BLaER1 (cell line): ENCODE measurements around the gene PCBD2.
"Not testable (repeated sequence)": the region's sequence is repeated elsewhere in the genome, so short reads cannot be mapped to it uniquely, and the experiment has no call there.

ENCODE experiments used
- H3K27ac ChIP-seq: shearing (Covaris generic); formaldehyde crosslinking; 2 replicates; pipeline ENCODE4 v1.8.1; 2022
- H3K27me3 ChIP-seq: shearing (Covaris generic); formaldehyde crosslinking; 2 replicates; pipeline ENCODE4 v1.8.1; 2022
- H3K36me3 ChIP-seq: shearing (Covaris generic); formaldehyde crosslinking; 2 replicates; pipeline ENCODE4 v1.8.1; 2022
- H3K4me1 ChIP-seq: shearing (Covaris generic); formaldehyde crosslinking; 2 replicates; pipeline ENCODE4 v1.8.1; 2022
- H3K4me2 ChIP-seq: shearing (Covaris generic); formaldehyde crosslinking; 2 replicates; pipeline ENCODE4 v1.8.1; 2022
- H3K4me3 ChIP-seq: shearing (Covaris generic); formaldehyde crosslinking; 2 replicates; pipeline ENCODE4 v1.8.1; 2022
- H3K9ac ChIP-seq: shearing (Covaris generic); formaldehyde crosslinking; 2 replicates; pipeline ENCODE4 v1.8.1; 2022
- H3K9me3 ChIP-seq: shearing (Covaris generic); formaldehyde crosslinking; 2 replicates; pipeline ENCODE4 v1.8.1; 2022
- H4K20me1 ChIP-seq: shearing (Covaris generic); formaldehyde crosslinking; 2 replicates; pipeline ENCODE4 v1.8.1; 2022
- Cebpa-rat ChIP-seq: shearing (Covaris generic); IDR thresholded peaks from 2 replicates; pipeline ENCODE4 v1.8.1; 2022

PCBD2 gene

DNA sequence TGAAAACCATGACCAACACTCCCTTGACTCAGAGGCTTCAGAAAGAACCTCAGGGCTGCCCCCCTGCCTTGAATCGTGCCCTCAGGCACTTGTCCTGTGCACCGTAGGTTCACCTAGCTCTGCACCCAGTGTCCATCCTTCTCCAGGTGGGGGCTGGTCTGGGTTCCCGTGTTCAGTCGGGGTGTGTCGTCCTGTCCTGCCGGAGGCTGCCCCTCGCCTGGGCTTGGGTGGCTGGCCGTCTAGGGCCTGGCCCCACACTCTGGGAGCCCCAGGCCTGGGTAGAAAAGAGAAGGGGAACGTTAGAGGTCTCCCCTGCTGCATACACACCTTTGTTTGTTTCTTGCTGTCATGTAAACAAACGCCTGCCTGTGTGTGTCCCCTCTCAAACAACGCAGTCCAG, 92.1 kb downstream of the PCBD2 start:
- H3K27ac ChIP-seq = no peak overlapping the region
- H3K9ac ChIP-seq = no peak overlapping the region
- no peaks in the 10 kb centered on the region for H3K27me3 ChIP-seq
- H3K4me2 ChIP-seq = no peak overlapping the region
- no peaks in the 10 kb centered on the region for H3K9me3 ChIP-seq
- 0 out of 2 replicates have a peak, but pooled peaks cover 7% of the 10 kb centered on the region for H3K36me3 ChIP-seq
- H4K20me1 ChIP-seq = no peaks in the 10 kb centered on the region
- no peak for TF ChIP-seq Cebpa-rat
- peaks cover 14% of the 10 kb centered on the region for H3K4me1 ChIP-seq
- H3K4me3 ChIP-seq = no peak overlapping the region

DNA sequence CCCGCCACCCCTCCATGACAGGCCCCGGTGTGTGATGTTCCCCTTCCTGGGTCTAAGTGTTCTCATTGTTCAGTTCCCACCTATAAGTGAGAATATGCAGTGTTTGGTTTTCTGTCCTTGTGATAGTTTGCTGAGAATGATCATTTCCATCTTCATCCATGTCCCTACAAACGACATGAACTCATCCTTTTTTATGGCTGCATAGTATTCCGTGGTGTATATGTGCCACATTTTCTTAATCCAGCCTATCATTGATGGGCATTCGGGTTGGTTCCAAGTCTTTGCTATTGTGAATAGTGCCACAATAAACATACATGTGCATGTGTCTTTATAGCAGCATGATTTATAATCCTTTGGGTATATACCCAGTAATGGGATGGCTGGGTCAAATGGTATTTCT, 93.1 kb downstream of the PCBD2 start:
- H3K36me3 ChIP-seq, H3K9ac ChIP-seq, H3K4me3 ChIP-seq, H3K9me3 ChIP-seq, H3K4me2 ChIP-seq, H4K20me1 ChIP-seq, H3K27ac ChIP-seq, H3K27me3 ChIP-seq: not testable (repeated sequence)
- H3K4me1 ChIP-seq = peaks cover 14% of the 10 kb centered on the region

DNA sequence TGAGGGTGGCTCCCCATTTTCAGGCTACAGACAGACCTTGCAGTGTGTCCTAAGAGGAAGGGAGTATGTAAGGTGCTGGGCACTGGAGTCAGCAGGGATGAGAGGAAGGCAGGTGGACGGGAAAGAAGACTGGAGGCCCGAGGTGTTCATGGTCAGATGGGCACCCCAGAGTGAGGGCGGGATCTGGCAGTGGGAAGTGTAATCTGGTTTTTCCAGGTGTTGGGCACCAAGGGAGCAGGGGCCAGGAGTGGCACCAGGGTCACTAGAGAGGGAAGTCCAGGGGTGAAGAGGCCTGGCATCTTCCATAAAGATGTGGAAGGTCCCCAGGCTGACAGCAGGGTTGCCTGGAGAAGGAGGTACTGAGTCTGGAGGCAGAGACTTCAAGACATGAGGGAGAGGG, 99.4 kb downstream of the PCBD2 start:
- Histone ChIP-seq H3K27ac (no peak overlapping the region), H3K4me3 (no peak overlapping the region), H3K4me2 (no peak overlapping the region), H3K4me1 (no peaks in the 10 kb centered on the region), H3K9ac (no peak overlapping the region), H3K27me3 (no peaks in the 10 kb centered on the region), H4K20me1 (no peaks in the 10 kb centered on the region), H3K9me3 (no peaks in the 10 kb centered on the region), H3K36me3 (peaks cover 4% of the 10 kb centered on the region; the same call in 1 of the 2 replicates)
- no peak for TF ChIP-seq Cebpa-rat

- no peak overlapping the region for H3K4me3 ChIP-seq
- H3K27ac ChIP-seq = no peak overlapping the region
- H3K9ac ChIP-seq = no peak overlapping the region
- H3K4me1 ChIP-seq = no peaks in the 10 kb centered on the region
- H3K9me3 ChIP-seq = no peaks in the 10 kb centered on the region
- no peak overlapping the region for H3K4me2 ChIP-seq
- TF ChIP-seq Cebpa-rat = no peak
- H3K27me3 ChIP-seq = no peaks in the 10 kb centered on the region
- H4K20me1 ChIP-seq = no peaks in the 10 kb centered on the region
- H3K36me3 ChIP-seq = peaks cover 4% of the 10 kb centered on the region; the same call in 1 of the 2 replicates
Measured at GRCh38 chr5:135005076-135005475, 100.1 kb downstream of the PCBD2 start.

DNA sequence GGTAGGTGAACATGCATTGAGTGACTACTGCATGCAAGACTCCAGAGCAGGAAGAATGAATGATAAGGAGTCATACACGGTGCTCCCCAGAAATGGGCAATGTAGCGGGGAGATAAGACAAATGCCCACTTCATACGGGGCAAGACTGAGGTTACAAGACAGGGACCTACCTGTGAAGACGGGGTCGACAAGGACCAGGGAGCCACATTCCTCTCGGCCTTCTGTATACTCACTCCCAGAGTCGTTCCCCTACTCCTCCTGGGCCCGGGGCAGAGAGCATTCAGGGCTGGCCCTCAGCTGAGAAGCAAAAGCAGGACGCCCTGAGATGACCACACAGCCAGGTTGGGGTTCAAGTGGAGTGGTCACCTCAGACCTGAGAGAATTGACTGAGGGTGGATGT, 102.4 kb downstream of the PCBD2 start:
- no peak overlapping the region for H3K27ac ChIP-seq
- peaks cover 4% of the 10 kb centered on the region; the same call in 1 of the 2 replicates for H3K36me3 ChIP-seq
- H3K4me3 ChIP-seq = no peak overlapping the region
- no peaks in the 10 kb centered on the region for H3K9me3 ChIP-seq
- H3K4me1 ChIP-seq = no peaks in the 10 kb centered on the region
- TF ChIP-seq Cebpa-rat = no peak
- H3K4me2 ChIP-seq = no peak overlapping the region
- no peak overlapping the region for H3K9ac ChIP-seq
- no peaks in the 10 kb centered on the region for H3K27me3 ChIP-seq
- H4K20me1 ChIP-seq = no peaks in the 10 kb centered on the region

DNA sequence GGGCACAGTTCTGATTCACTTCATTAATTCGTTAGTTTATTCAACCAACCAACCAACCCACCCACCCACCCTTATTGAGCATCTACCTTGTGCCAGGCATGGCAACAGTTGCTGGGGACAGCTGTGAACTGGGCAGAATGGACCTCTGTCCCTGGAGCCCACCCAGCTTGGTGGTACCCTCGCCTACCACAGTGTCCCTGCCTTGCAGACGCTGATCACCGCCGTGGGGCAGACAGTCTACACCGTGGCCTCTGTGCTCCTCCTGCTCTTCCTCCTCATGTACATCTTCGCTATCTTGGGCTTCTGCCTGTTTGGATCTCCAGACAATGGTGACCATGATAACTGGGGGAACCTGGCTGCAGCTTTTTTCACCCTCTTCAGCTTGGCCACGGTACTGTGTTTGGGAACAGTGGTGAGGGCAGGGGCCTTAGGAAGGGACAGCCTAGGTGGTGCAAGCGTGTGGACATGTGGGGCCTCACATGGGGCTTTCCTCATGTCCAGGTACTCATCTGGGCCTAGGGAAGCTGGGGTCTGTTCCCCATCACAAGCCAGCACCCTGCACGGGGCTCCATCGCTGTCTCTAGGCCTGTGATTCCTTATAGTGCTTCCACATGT, 102.9 kb downstream of the PCBD2 start:
- TF ChIP-seq Cebpa-rat = no peak
- H3K9ac ChIP-seq = no peak overlapping the region
- H3K9me3 ChIP-seq = no peaks in the 10 kb centered on the region
- H3K4me3 ChIP-seq = no peak overlapping the region
- H3K4me2 ChIP-seq = no peak overlapping the region
- no peaks in the 10 kb centered on the region for H4K20me1 ChIP-seq
- H3K27me3 ChIP-seq = no peaks in the 10 kb centered on the region
- H3K27ac ChIP-seq = no peak overlapping the region
- H3K36me3 ChIP-seq = peaks cover 4% of the 10 kb centered on the region; the same call in 1 of the 2 replicates
- H3K4me1 ChIP-seq = no peaks in the 10 kb centered on the region

DNA sequence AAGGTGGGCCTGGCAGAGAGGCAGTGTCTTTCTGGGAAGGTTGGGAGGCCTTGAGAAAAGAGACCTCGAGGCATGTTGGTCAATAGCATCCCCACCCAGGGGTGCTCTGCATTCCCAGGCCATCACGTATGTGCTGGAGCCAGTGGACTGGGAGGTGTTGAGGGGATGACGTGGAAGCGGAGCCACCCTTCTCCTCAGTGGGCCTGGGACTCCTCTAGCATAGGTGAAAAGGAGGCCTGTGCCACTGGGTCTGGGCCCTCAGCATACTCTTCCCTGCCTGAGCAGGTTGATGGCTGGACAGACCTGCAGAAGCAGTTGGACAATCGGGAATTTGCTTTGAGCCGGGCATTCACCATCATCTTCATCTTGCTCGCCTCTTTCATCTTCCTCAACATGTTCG, 103.6 kb downstream of the PCBD2 start:
- H3K9ac ChIP-seq = no peak overlapping the region
- no peaks in the 10 kb centered on the region for H3K9me3 ChIP-seq
- no peaks in the 10 kb centered on the region for H3K4me1 ChIP-seq
- H3K27me3 ChIP-seq = no peaks in the 10 kb centered on the region
- H4K20me1 ChIP-seq = no peaks in the 10 kb centered on the region
- no peak overlapping the region for H3K4me2 ChIP-seq
- H3K36me3 ChIP-seq = peaks cover 4% of the 10 kb centered on the region; the same call in 1 of the 2 replicates
- H3K27ac ChIP-seq = no peak overlapping the region
- H3K4me3 ChIP-seq = no peak overlapping the region
- no peak for TF ChIP-seq Cebpa-rat

DNA sequence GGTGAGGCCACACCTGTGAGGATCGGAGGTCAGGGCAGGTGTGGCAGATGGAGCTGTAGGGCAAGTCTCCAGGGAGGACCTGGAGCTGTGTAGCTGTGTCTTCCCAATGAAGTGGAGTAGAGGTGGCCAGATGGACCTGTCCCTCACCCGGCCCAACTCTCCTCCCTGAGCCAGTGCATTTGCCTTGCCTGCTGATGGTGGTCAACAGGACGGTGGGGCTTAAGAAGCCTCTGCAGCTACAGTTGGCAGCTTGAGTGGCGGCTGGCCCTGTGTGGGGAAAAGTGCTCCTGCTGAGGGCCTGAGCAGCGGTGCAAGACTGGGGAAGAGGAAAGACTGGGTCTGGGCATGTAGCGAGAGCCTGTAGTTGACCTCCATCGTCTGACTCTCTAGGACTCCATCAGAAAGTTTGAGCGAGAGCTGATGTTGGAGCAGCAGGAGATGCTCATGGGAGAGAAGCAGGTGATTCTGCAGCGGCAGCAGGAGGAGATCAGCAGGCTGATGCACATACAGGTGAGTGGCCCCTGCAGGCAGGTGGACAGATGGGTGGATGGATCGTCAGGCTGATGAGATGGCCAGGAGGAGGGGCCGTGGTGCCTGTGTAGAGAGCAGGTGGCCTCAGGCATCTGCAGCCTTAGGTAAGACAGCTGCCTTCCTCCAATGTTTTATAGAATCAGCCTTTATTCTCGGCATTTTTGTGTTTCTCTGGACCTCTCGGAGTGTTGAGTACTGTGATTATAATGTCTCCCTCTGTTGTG, 104.2 kb downstream of the PCBD2 start:
- Histone ChIP-seq H3K27me3 (no peaks in the 10 kb centered on the region), H3K27ac (no peak overlapping the region), H3K9me3 (no peaks in the 10 kb centered on the region), H3K4me1 (no peaks in the 10 kb centered on the region), H3K9ac (no peak overlapping the region), H3K36me3 (peaks cover 4% of the 10 kb centered on the region; the same call in 1 of the 2 replicates), H4K20me1 (no peaks in the 10 kb centered on the region), H3K4me3 (no peak overlapping the region), H3K4me2 (no peak overlapping the region)
- TF ChIP-seq Cebpa-rat = no peak

DNA sequence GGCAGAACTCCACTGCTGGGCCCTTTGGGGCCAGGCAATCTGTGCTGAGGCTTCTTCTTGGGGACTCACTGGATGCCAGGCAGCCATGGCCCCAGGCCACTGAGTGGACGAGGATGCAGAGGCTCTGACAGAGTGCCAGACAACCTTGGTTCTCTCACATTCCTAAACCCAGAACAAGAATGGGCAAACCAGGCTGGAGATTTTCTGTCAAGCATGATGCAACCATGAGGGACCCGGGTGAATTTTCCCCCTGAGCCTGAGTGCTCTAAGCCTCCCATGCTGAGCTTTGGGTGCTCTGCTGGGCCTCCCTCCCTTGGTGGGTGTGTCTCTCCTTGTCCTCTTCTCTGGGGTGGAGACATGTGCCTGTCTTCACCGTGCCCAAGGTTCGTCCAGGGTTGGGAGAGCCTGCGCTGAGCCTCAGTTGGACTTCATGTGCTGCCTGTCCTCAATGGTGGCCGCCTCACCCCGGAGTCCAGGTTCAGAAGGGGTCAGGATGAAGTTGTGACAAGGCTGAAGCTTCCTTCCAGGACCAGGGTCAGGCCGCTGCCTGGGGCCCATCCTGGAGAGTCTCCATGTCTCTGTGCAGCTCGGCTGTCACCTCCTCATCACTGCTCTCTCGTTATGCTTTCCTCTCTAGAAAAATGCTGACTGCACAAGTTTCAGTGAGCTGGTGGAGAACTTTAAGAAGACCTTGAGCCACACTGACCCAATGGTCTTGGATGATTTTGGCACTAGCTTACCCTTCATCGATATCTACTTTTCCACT, 105.0 kb downstream of the PCBD2 start:
- Histone ChIP-seq H3K4me2 (no peak overlapping the region), H3K4me3 (no peak overlapping the region), H3K27ac (no peak overlapping the region), H3K4me1 (no peaks in the 10 kb centered on the region), H4K20me1 (no peaks in the 10 kb centered on the region), H3K9ac (no peak overlapping the region), H3K36me3 (no peaks in the 10 kb centered on the region), H3K27me3 (no peaks in the 10 kb centered on the region), H3K9me3 (no peaks in the 10 kb centered on the region)
- no peak for TF ChIP-seq Cebpa-rat
